Panc1 (cell line): ENCODE measurements around the gene MAJIN. TPM values are rescaled to one million over a fixed set of nuclear protein-coding genes. Genes with fewer than 3 reads are reported as not detected.

ENCODE experiments used
- ATAC-seq: fragments of 200-7000 bp; cut with Tn5 transposase; 2 replicates; pipeline ENCODE4 v1.9.1; 2020; ENCODE audit warnings: mild to moderate bottlenecking, moderate library complexity
- BruUV-seq: library from RNA; stranded (reverse); fragments of 400-500 nt; replicated peaks from 2 replicates; lab custom pipeline; 2021; lab: Mats Ljungman, UMichigan
- CTCF ChIA-PET: fragments of 300-600 bp; sonication (Branson Sonifier 250); formaldehyde crosslinking; loops from one replicate; lab custom pipeline; 2022; ENCODE audit warnings: antibody characterized with exemption; lab: Charles Lee
- POLR2A ChIA-PET: fragments of 300-600 bp; sonication (Branson Sonifier 250); formaldehyde crosslinking; loops from one replicate; lab custom pipeline; 2022; ENCODE audit warnings: antibody characterized with exemption; lab: Charles Lee
- DNase-seq: peaks from one replicate; pipeline ENCODE4 v3.0.0-alpha.2; 2010; ENCODE audit warnings: low read depth, low spot score
- H3K27ac ChIP-seq: 2 replicates; pipeline ENCODE4 v1.5.1; 2011; ENCODE audit warnings: mild to moderate bottlenecking, low read length, inconsistent platforms
- H3K27me3 ChIP-seq: fragments of 200-500 bp; sonication (Bioruptor generic); 2 replicates; pipeline ENCODE4 v1.6.0; 2014; ENCODE audit warnings: low read length, inconsistent platforms; ENCODE audit not compliant: control insufficient read depth, insufficient read depth
- H3K36me3 ChIP-seq: fragments of 200-500 bp; sonication (Bioruptor generic); 2 replicates; pipeline ENCODE4 v1.5.1; 2014; ENCODE audit warnings: inconsistent platforms, mild to moderate bottlenecking, low read length, moderate library complexity; ENCODE audit not compliant: control insufficient read depth, insufficient read depth
- H3K4me1 ChIP-seq: 2 replicates; pipeline ENCODE4 v1.5.1; 2011; ENCODE audit warnings: inconsistent platforms, mild to moderate bottlenecking, low read length, moderate library complexity; ENCODE audit not compliant: control insufficient read depth, insufficient read depth
- H3K4me3 ChIP-seq, 2 experiments: 2 replicates each; pipeline ENCODE4 v1.5.1; 2011 to 2012; ENCODE audit warnings: low read depth in 2 of 2, low read length in 2 of 2, mild to moderate bottlenecking in 2 of 2, inconsistent platforms in 1 of 2, moderate library complexity in 1 of 2
- H3K9me3 ChIP-seq: fragments of 200-500 bp; sonication (Bioruptor generic); 2 replicates; pipeline ENCODE4 v1.5.1; 2014; ENCODE audit warnings: low read depth, mild to moderate bottlenecking, inconsistent platforms, low read length, moderate library complexity; ENCODE audit not compliant: control insufficient read depth, insufficient read depth
- CTCF ChIP-seq: fragments of 450-650 bp; IDR thresholded peaks from 2 replicates; pipeline ENCODE4 v1.5.1; 2017; ENCODE audit warnings: mild to moderate bottlenecking
- POLR2AphosphoS5 ChIP-seq: IDR thresholded peaks from 2 replicates; pipeline ENCODE4 v1.6.1; 2012; ENCODE audit warnings: mild to moderate bottlenecking, low read depth, low read length, moderate library complexity
- REST ChIP-seq, 2 experiments: IDR thresholded peaks; 2 replicates each; pipeline ENCODE4 v1.6.1; 2011 to 2012; ENCODE audit warnings: low read depth in 2 of 2, control low read depth in 1 of 2, low read length in 1 of 2, mild to moderate bottlenecking in 1 of 2, moderate library complexity in 1 of 2; ENCODE audit not compliant: insufficient read depth in 1 of 2
- SIN3A ChIP-seq: IDR thresholded peaks from 2 replicates; pipeline ENCODE4 v1.6.1; 2012; ENCODE audit warnings: low read depth, mild to moderate bottlenecking, low read length, moderate library complexity, borderline replicate concordance; ENCODE audit not compliant: insufficient read depth
- TCF7L2 ChIP-seq: IDR thresholded peaks from 2 replicates; pipeline ENCODE4 v1.6.1; 2011; ENCODE audit warnings: mild to moderate bottlenecking, low read depth, low read length, inconsistent platforms
- in situ Hi-C: cut with HindIII; loops from 2 replicates; pipeline ENCODE4 v1.10.0; 2016; ENCODE audit warnings: low sequenced_read_pairs, low pct_unique_long_range_greater_than_20kb
- intact Hi-C: fragments of 100-400 bp; cut with micrococcal nuclease; formaldehyde crosslinking; loops from one replicate; pipeline ENCODE4 v1.10.0; 2022; ENCODE audit not compliant: unreplicated experiment
- total RNA-seq: library from RNA; stranded (reverse); gene quantifications from one replicate; pipeline ENCODE4 v1.2.1, GENCODE V29; 2021; ENCODE audit not compliant: unreplicated experiment

Gene MAJIN
- total RNA-seq, 1 experiment from 2014 or later = not detected

GRCh38 chr11:64909653-64910343 lies 62.1 kb downstream of the MAJIN start:
- in situ Hi-C loops (no loop called here), intact Hi-C loops (no loop called here)
- no peak for TF ChIP-seq CTCF
- no peak for TF ChIP-seq TCF7L2
- TF ChIP-seq SIN3A = no peak
- TF ChIP-seq REST (IDR thresholded peaks at IDR 0.05; ENCODE audit: insufficient read depth in 1 of 2, low read depth in 2 of 2, low read length in 1 of 2) = no peak
- no peak for TF ChIP-seq POLR2AphosphoS5
- CTCF ChIA-PET = no interaction called here
- POLR2A ChIA-PET = no interaction called here
- Histone ChIP-seq H3K4me1 (no peaks in the 10 kb centered on the region), H3K4me3 (no peak overlapping the region), H3K27me3 (no peaks in the 10 kb centered on the region), H3K36me3 (peaks cover 5% of the 10 kb centered on the region; the same call in 1 of the 2 replicates), H3K9me3 (no peaks in the 10 kb centered on the region), H3K27ac (no peak overlapping the region)
- ATAC-seq (no peak), DNase-seq (no peak)
- no TSS peak for BruUV-seq

GRCh38 chr11:64908766-64909165 lies 63.1 kb downstream of the MAJIN start:
- intact Hi-C loops (no loop called here), in situ Hi-C loops (no loop called here)
- ChIA-PET POLR2A (no interaction called here), CTCF (interaction anchor here (0.5 kb wide), 1 partner anchor 120 kb away, joined by 4 read pairs; no protein-coding TSS in a partner anchor)
- H3K27ac ChIP-seq = no peak overlapping the region
- H3K27me3 ChIP-seq = no peaks in the 10 kb centered on the region
- H3K4me1 ChIP-seq = no peaks in the 10 kb centered on the region
- H3K4me3 ChIP-seq = no peak overlapping the region
- no TSS peak for BruUV-seq
- H3K9me3 ChIP-seq = no peaks in the 10 kb centered on the region
- DNase-seq (no peak), ATAC-seq (no peak)
- H3K36me3 ChIP-seq = peaks cover 5% of the 10 kb centered on the region; the same call in 1 of the 2 replicates
- TF ChIP-seq REST (IDR thresholded peaks at IDR 0.05; ENCODE audit: insufficient read depth in 1 of 2, low read depth in 2 of 2, low read length in 1 of 2) (no peak), POLR2AphosphoS5 (no peak), TCF7L2 (no peak), SIN3A (no peak), CTCF (no peak)
